Left ventricle myocardium superior (tissue), 1 donor: ENCODE results near the gene KRCC1. TPM values are rescaled to one million over a fixed set of nuclear protein-coding genes. Genes with fewer than 3 reads are reported as not detected.

Experiments
- ATAC-seq: fragments of 200-7000 bp; cut with Tn5 transposase; one replicate; pipeline ENCODE4 v1.9.1; 2020; ENCODE audit warnings: mild to moderate bottlenecking, moderate library complexity
- DNase-seq: peaks from one replicate; pipeline ENCODE4 v3.0.0-alpha.2; 2020
- intact Hi-C: fragments of 100-400 bp; cut with micrococcal nuclease; formaldehyde crosslinking; loops from one replicate; pipeline ENCODE4 v1.11.0; 2022
- total RNA-seq: library from RNA; stranded (reverse); fragmentation: NEBNext Ultra II Directional; extraction: Animal tissue kit (Norgen Biotek cat#: 25700); gene quantifications from one replicate; pipeline ENCODE4 v1.2.1, GENCODE V29; 2021
- donor health status: DM: no; HTN: yes; CAD: no; lungs with severe emphysema.

Gene KRCC1
- total RNA-seq, 1 donor from 2014 or later, result 24.1 TPM

GRCh38 chr2:88080545-88080944 lies 25.0 kb upstream of the KRCC1 start:
- ATAC-seq, result no peak
- no peak for DNase-seq
- intact Hi-C loops, result no loop called here

GRCh38 chr2:88078643-88079172 lies 23.1 kb upstream of the KRCC1 start:
- no peak for DNase-seq
- intact Hi-C loops, result no loop called here
- ATAC-seq, result no peak

- intact Hi-C loops, result no loop called here
- DNase-seq, result peak; percentile 69
These were observed 21.5 kb upstream of the KRCC1 start for GRCh38 chr2:88077080-88077479.

GRCh38 chr2:88074854-88075292 lies 19.3 kb upstream of the KRCC1 start:
- ATAC-seq (no peak), DNase-seq (no peak)
- intact Hi-C loops, result no loop called here

More at GRCh38 chr2:88077080-88077479, 21.5 kb upstream of the KRCC1 start:
- ATAC-seq, result peak; percentile 88

- ATAC-seq (peak; percentile 36), DNase-seq (no peak)
- intact Hi-C loops, result no loop called here
These were observed 18.6 kb upstream of the KRCC1 start for GRCh38 chr2:88074150-88074549.

- no peak for DNase-seq
- intact Hi-C loops, result no loop called here
- no peak for ATAC-seq
These were observed 15.8 kb upstream of the KRCC1 start for GRCh38 chr2:88071365-88071764.

GRCh38 chr2:88070055-88070454 lies 14.5 kb upstream of the KRCC1 start:
- intact Hi-C loops, result no loop called here
- ATAC-seq (no peak), DNase-seq (no peak)

GRCh38 chr2:88069117-88069516 lies 13.5 kb upstream of the KRCC1 start:
- DNase-seq, result no peak
- no peak for ATAC-seq
- intact Hi-C loops, result no loop called here

- DNase-seq, result no peak
- peak; percentile 45 for ATAC-seq
- intact Hi-C loops, result no loop called here
These were observed 12.5 kb upstream of the KRCC1 start for GRCh38 chr2:88068044-88068443.

- intact Hi-C loops, result no loop called here
- DNase-seq (peak; percentile 48), ATAC-seq (peak; percentile 87)
These were observed 12.0 kb upstream of the KRCC1 start, which contains the start of gene SMYD1 for GRCh38 chr2:88067598-88067997. Gene SMYD1 (plus strand): TSS chr2:88067825. CDS start chr2:88067865, 40 bp downstream.

GRCh38 chr2:88067189-88067588 lies 11.6 kb upstream of the KRCC1 start:
- intact Hi-C loops, result no loop called here
- ATAC-seq, result peak; percentile 85
- DNase-seq, result peak; percentile 61

- intact Hi-C loops, result no loop called here
- DNase-seq, result no peak
- ATAC-seq, result peak; percentile 71
These were observed 11.0 kb upstream of the KRCC1 start for GRCh38 chr2:88066543-88066942.

- intact Hi-C loops, result loop anchor here (5.0 kb wide), 1 partner anchor 101 kb away; no protein-coding TSS in a partner anchor
- DNase-seq, result no peak
- ATAC-seq, result no peak
These were observed 5.7 kb upstream of the KRCC1 start for GRCh38 chr2:88061295-88061694.

- ATAC-seq, result no peak
- intact Hi-C loops, result loop anchor here (5.0 kb wide), 1 partner anchor 101 kb away; no protein-coding TSS in a partner anchor
- no peak for DNase-seq
These were observed 5.3 kb upstream of the KRCC1 start for GRCh38 chr2:88060907-88061275.

GRCh38 chr2:88059979-88060906 lies 4.7 kb upstream of the KRCC1 start:
- DNase-seq, result no peak
- ATAC-seq, result peak; percentile 27
- intact Hi-C loops, result loop anchor here (5.0 kb wide), 1 partner anchor 102 kb away; no protein-coding TSS in a partner anchor

- intact Hi-C loops, result no loop called here
These were observed 2.6 kb upstream of the KRCC1 start for GRCh38 chr2:88058191-88058590.

GRCh38 chr2:88057437-88057844 lies 1.9 kb upstream of the KRCC1 start:
- ATAC-seq, result no peak
- intact Hi-C loops, result no loop called here
- no peak for DNase-seq

More at GRCh38 chr2:88058191-88058590, 2.6 kb upstream of the KRCC1 start:
- no peak for ATAC-seq
- DNase-seq, result no peak

GRCh38 chr2:88054782-88055370 lies 707 bp downstream of the KRCC1 start:
- peak; percentile 23 for ATAC-seq
- peak; percentile 34 for DNase-seq
- intact Hi-C loops, result no loop called here

- ATAC-seq, result no peak
- DNase-seq, result no peak
- intact Hi-C loops, result no loop called here
These were observed 1.4 kb downstream of the KRCC1 start for GRCh38 chr2:88053934-88054781.
